Activated CD8-positive, alpha-beta T cell treated with anti-CD3 and anti-CD28 coated beads, Interleukin-2, amount 10 ng/mL, durations not matched to agents 7 days and 5 days (primary cell): ENCODE results near the gene TIMM17B. TPM values are rescaled to one million over a fixed set of nuclear protein-coding genes. Genes with fewer than 3 reads are reported as not detected.
"Not testable (repeated sequence)": the region's sequence is repeated elsewhere in the genome, so short reads cannot be mapped to it uniquely, and the experiment has no call there.

ENCODE experiments used
- ATAC-seq: fragments of 150-1000 bp; cut with Tn5 transposase; one replicate; pipeline ENCODE4 v1.10.0; 2021; ENCODE audit warnings: moderate library complexity
- CTCF ChIA-PET: fragments of 350-600 bp; sonication (Branson Sonifier 250); formaldehyde crosslinking; loops from one replicate; lab custom pipeline; 2021; ENCODE audit warnings: antibody characterized with exemption; lab: Charles Lee
- POLR2A ChIA-PET: fragments of 350-600 bp; sonication (Branson Sonifier 250); formaldehyde crosslinking; loops from one replicate; lab custom pipeline; 2021; ENCODE audit warnings: antibody characterized with exemption; lab: Charles Lee
- DNase-seq: peaks from one replicate; pipeline ENCODE4 v3.0.0-alpha.2; 2020
- H3K27ac Mint-ChIP-seq: one replicate; pipeline ENCODE4 v1.8.0; 2021; ENCODE audit warnings: mild to moderate bottlenecking, mixed read lengths
- H3K27me3 Mint-ChIP-seq: one replicate; pipeline ENCODE4 v1.8.0; 2021; ENCODE audit warnings: low read depth, mixed read lengths
- H3K36me3 Mint-ChIP-seq: one replicate; pipeline ENCODE4 v1.8.0; 2021; ENCODE audit warnings: low read depth, mixed read lengths
- H3K4me1 Mint-ChIP-seq: one replicate; pipeline ENCODE4 v1.8.0; 2021; ENCODE audit warnings: low read depth, mixed read lengths
- H3K4me3 Mint-ChIP-seq: one replicate; pipeline ENCODE4 v1.8.0; 2021; ENCODE audit warnings: mild to moderate bottlenecking, mixed read lengths
- H3K9me3 Mint-ChIP-seq: one replicate; pipeline ENCODE4 v1.8.0; 2022; ENCODE audit warnings: mixed read lengths; ENCODE audit not compliant: insufficient read depth
- total RNA-seq, 2 experiments: library from RNA; stranded (reverse); gene quantifications; one replicate each; pipeline ENCODE4 v1.2.3, GENCODE V29; 2021

TIMM17B gene
- total RNA-seq, 2 experiments from 2014 or later, result 41.6 to 44.1 TPM

GRCh38 chrX:48854121-48854804 lies 43.3 kb downstream of the TIMM17B start:
- ATAC-seq, CTCF ChIA-PET, DNase-seq, H3K27ac Mint-ChIP-seq, H3K4me1 Mint-ChIP-seq, H3K27me3 Mint-ChIP-seq, H3K4me3 Mint-ChIP-seq, POLR2A ChIA-PET, H3K9me3 Mint-ChIP-seq, H3K36me3 Mint-ChIP-seq: not testable (repeated sequence)

DNA sequence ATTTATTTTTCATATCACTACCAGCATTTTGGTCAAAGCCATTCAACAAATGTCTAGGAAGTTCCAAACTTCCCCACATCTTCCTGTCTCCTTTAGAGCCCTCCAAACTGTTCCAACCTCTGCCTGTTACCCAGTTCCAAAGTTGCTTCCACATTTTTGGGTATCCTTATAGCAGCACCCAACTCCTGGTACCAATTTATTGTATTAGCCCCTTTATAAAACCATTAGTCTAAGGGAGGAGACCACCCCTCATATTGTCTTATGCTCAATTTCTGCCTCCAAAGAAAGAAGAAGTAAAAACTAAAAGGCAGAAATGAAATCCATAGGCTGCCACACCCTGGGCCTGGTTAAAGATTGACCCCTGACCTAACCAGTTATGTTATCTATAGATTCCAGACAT lies 44.1 kb downstream of the TIMM17B start:
- POLR2A ChIA-PET, H3K4me1 Mint-ChIP-seq, CTCF ChIA-PET, DNase-seq, H3K36me3 Mint-ChIP-seq, H3K9me3 Mint-ChIP-seq, H3K4me3 Mint-ChIP-seq, H3K27ac Mint-ChIP-seq, H3K27me3 Mint-ChIP-seq, ATAC-seq: not testable (repeated sequence)

DNA sequence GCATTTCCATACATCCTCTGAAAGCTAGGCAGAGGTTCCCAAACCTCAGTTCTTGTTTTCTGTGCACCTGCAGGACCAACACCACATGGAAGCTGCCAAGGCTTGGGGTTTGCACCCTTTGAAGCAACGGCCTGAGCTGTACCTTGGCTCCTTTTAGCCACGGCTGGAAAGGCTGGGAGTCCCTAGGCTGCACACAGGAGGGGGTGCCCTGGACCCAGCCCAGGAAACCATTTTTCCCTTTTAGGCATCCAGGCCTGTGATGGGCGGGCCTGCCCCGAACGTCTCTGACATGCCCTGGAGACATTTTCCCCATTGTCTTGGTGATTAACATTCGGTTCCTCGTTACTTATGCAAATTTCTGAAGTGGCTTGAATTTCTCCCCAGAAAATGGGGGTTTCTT lies 44.7 kb downstream of the TIMM17B start:
- Mint-ChIP-seq H3K27me3 (peaks cover 4% of the 10 kb centered on the region), H3K36me3 (no peaks in the 10 kb centered on the region), H3K4me1 (peaks cover 9% of the 10 kb centered on the region), H3K4me3 (no peak overlapping the region), H3K27ac (no peak overlapping the region), H3K9me3 (no peaks in the 10 kb centered on the region)
- ATAC-seq (no peak), DNase-seq (no peak)
- ChIA-PET CTCF (no interaction called here), POLR2A (no interaction called here)

DNA sequence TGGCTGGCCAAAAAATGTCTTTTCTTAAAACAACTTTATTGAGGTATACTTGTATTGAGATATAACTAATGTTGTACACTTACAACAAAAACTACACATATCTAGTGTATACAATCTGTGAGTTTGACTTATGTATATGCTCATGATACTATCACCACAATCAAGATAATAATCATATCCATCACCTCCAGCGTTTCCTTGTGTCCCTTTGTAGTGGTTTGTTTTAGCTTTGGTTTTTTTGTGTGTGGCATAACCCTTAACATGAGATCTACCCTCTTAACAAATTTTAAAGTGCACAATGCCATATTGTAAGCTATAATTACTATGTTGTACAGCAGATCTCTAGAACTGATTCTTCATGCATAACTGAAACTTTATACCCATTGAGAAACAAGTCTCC lies 48.7 kb downstream of the TIMM17B start:
- ChIA-PET POLR2A (no interaction called here), CTCF (no interaction called here)
- peaks cover 2% of the 10 kb centered on the region for H3K27me3 Mint-ChIP-seq

More for the DNA sequence above, 48.7 kb downstream of the TIMM17B start:
- H3K27ac Mint-ChIP-seq, result no peak overlapping the region
- DNase-seq (no peak), ATAC-seq (peak; percentile 39)
- H3K4me3 Mint-ChIP-seq, result no peak overlapping the region
- no peaks in the 10 kb centered on the region for H3K9me3 Mint-ChIP-seq
- H3K4me1 Mint-ChIP-seq, result peaks cover 6% of the 10 kb centered on the region
- H3K36me3 Mint-ChIP-seq, result no peaks in the 10 kb centered on the region

Other genes with a start within 250 kb of the TIMM17B start
- gene WAS, start 214.0 kb downstream of the TIMM17B start, total RNA-seq, result 100 to 1,000 TPM; 134 to 164 TPM
- 10 to 100 TPM; 33.2 to 35.3 TPM for gene SUV39H1, start 201.0 kb downstream of the TIMM17B start, total RNA-seq
- not detected for gene GLOD5, start 136.0 kb downstream of the TIMM17B start, total RNA-seq
- gene GATA1, start 111.2 kb downstream of the TIMM17B start, total RNA-seq, result not detected
- 10 to 100 TPM; 77.3 to 88.9 TPM for gene HDAC6, start 95.7 kb downstream of the TIMM17B start, total RNA-seq
- not detected for gene ERAS, start 71.3 kb downstream of the TIMM17B start, total RNA-seq
- not detected for gene PCSK1N, start 62.2 kb downstream of the TIMM17B start, total RNA-seq
- gene PQBP1, start 162 bp upstream of the TIMM17B start, total RNA-seq, result 10 to 100 TPM; 63.9 to 70.8 TPM
- 10 to 100 TPM; 14.8 to 15.3 TPM for gene SLC35A2, start 13.9 kb upstream of the TIMM17B start, total RNA-seq
- 10 to 100 TPM; 51.3 to 53.6 TPM for gene PIM2, start 21.3 kb upstream of the TIMM17B start, total RNA-seq
- 10 to 100 TPM; 40.0 to 41.7 TPM for gene OTUD5, start 59.8 kb upstream of the TIMM17B start, total RNA-seq
- 1 to 10 TPM; 3.5 to 4.6 TPM for gene KCND1, start 74.1 kb upstream of the TIMM17B start, total RNA-seq
- gene GRIPAP1, start 104.5 kb upstream of the TIMM17B start, total RNA-seq, result 10 to 100 TPM; 81.8 to 82.7 TPM
- 10 to 100 TPM; 17.6 to 18.2 TPM for gene TFE3, start 145.6 kb upstream of the TIMM17B start, total RNA-seq
- gene CCDC120, start 161.2 kb upstream of the TIMM17B start, total RNA-seq, result 1 to 10 TPM; 5.0 to 5.4 TPM
- 10 to 100 TPM; 19.7 to 22.6 TPM for gene PRAF2, start 176.2 kb upstream of the TIMM17B start, total RNA-seq
- gene WDR45, start 182.1 kb upstream of the TIMM17B start, total RNA-seq, result 10 to 100 TPM; 29.1 to 29.4 TPM
- gene GPKOW, start 226.0 kb upstream of the TIMM17B start, total RNA-seq, result 10 to 100 TPM; 26.1 to 26.2 TPM